Stomach (tissue), 9 donors: ENCODE measurements around the gene SH3BGRL. TPM values are rescaled to one million over a fixed set of nuclear protein-coding genes. Genes with fewer than 3 reads are reported as not detected.
A peak's percentile ranks its signal among the peaks of the same experiment; 100 is the strongest.

Source experiments
- DNase-seq, 2 donors: peaks; one replicate each; pipeline versions ENCODE4 v3.0.0 to v3.0.0-alpha.2; 2013 to 2019
- H3K27ac ChIP-seq, 5 donors: fragments of 200-600 bp in 4 of 5; sonication (generic) in 4 of 5; one replicate each; pipeline ENCODE4 v1.5.1; 2013 to 2019; ENCODE audit warnings: mild to moderate bottlenecking in 1 of 5, moderate library complexity in 1 of 5
- H3K27me3 ChIP-seq, 3 donors: fragments of 200-600 bp; sonication (generic); one replicate each; pipeline ENCODE4 v1.5.1; 2017 to 2019; ENCODE audit warnings: mixed run types in 1 of 3
- H3K36me3 ChIP-seq, 4 donors: fragments of 200-600 bp; sonication (generic); 1 replicate in 3 of 4; 2 replicates in 1 of 4; pipeline ENCODE4 v1.5.1; 2016 to 2019
- H3K4me1 ChIP-seq, 4 donors: fragments of 200-600 bp; sonication (generic); one replicate each; pipeline ENCODE4 v1.5.1; 2016 to 2019
- H3K4me3 ChIP-seq, 4 donors: fragments of 200-600 bp; sonication (generic) in 3 of 4; one replicate each; pipeline ENCODE4 v1.5.1; 2016 to 2019; ENCODE audit warnings: mild to moderate bottlenecking in 1 of 4
- H3K9me3 ChIP-seq, 4 donors: fragments of 200-600 bp; sonication (generic); one replicate each; pipeline ENCODE4 v1.5.1; 2016 to 2019
- EP300 ChIP-seq: sonication (generic); formaldehyde crosslinking; IDR thresholded peaks from one replicate; pipeline ENCODE4 v1.6.1; 2017; ENCODE audit warnings: antibody characterized with exemption
- POLR2A ChIP-seq, 4 donors: fragments of 450-650 bp; IDR thresholded peaks; one replicate each; pipeline ENCODE4 v1.6.1; 2016; ENCODE audit warnings: antibody characterized with exemption in 4 of 4, control low read depth in 2 of 4, mild to moderate bottlenecking in 1 of 4, moderate library complexity in 1 of 4
- POLR2AphosphoS5 ChIP-seq, 3 donors: sonication (generic); formaldehyde crosslinking; IDR thresholded peaks; one replicate each; pipeline ENCODE4 v1.6.1; 2016; ENCODE audit warnings: antibody characterized with exemption in 3 of 3
- WGBS, 5 donors: extraction: QIAGEN DNeasy Blood & Tissue Kit in 3 of 5; methylation state at CpG; one replicate each; pipeline versions ENCODE4 v1.1.5 to v1.1.7; 2013 to 2018; 5-methylcytosine and 5-hydroxymethylcytosine counted together
- intact Hi-C: fragments of 100-400 bp; cut with DNase I; formaldehyde crosslinking; loops from one replicate; pipeline ENCODE4 v1.15.1; 2023; ENCODE audit warnings: low total_unique reads
- polyA plus RNA-seq, 3 donors: library from polyadenylated mRNA; stranded (reverse); fragments of 200-250 nt; gene quantifications; one replicate each; pipeline ENCODE4 v1.2.3, GENCODE V29; 2013
- total RNA-seq, 5 donors: library from RNA; depleted of rRNA; stranded (reverse); fragments of >200 nt; gene quantifications; one replicate each; pipeline versions ENCODE4 v1.1.0 to v1.2.3, GENCODE V29; 2014 to 2016
- TF ChIP-seq, protein P1 (sequence below), 7 experiments: fragments of 450-650 bp in 4 of 7; fragments of 200-600 bp in 3 of 7; sonication (generic) in 3 of 7; IDR thresholded peaks; one replicate each; pipeline ENCODE4 v1.5.1; 2016 to 2019; ENCODE audit warnings: antibody characterized with exemption in 7 of 7, control low read depth in 2 of 7, mild to moderate bottlenecking in 1 of 7
- donor health status: healthy with polysubstance abuse.
- donor health status: Bipolar disorder and iron deficiency.
- donor health status: healthy.

SH3BGRL gene
- total and polyA plus RNA-seq, 8 donors: 37.1 to 379 (median 110) TPM

- no peaks in the 10 kb centered on the region for H3K27me3 ChIP-seq
- no peaks in the 10 kb centered on the region for H3K9me3 ChIP-seq
- TF ChIP-seq, protein P1, sequence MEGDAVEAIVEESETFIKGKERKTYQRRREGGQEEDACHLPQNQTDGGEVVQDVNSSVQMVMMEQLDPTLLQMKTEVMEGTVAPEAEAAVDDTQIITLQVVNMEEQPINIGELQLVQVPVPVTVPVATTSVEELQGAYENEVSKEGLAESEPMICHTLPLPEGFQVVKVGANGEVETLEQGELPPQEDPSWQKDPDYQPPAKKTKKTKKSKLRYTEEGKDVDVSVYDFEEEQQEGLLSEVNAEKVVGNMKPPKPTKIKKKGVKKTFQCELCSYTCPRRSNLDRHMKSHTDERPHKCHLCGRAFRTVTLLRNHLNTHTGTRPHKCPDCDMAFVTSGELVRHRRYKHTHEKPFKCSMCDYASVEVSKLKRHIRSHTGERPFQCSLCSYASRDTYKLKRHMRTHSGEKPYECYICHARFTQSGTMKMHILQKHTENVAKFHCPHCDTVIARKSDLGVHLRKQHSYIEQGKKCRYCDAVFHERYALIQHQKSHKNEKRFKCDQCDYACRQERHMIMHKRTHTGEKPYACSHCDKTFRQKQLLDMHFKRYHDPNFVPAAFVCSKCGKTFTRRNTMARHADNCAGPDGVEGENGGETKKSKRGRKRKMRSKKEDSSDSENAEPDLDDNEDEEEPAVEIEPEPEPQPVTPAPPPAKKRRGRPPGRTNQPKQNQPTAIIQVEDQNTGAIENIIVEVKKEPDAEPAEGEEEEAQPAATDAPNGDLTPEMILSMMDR (IDR thresholded peaks at IDR 0.05): peak in 4 of 7 experiments; percentile 30 to 59 (median 38)
- TF ChIP-seq POLR2A (IDR thresholded peaks at IDR 0.05) (no peak), EP300 (no peak), POLR2AphosphoS5 (IDR thresholded peaks at IDR 0.05) (no peak)
- no peaks in the 10 kb centered on the region for H3K36me3 ChIP-seq
- no peaks in the 10 kb centered on the region for H3K4me1 ChIP-seq
- peak; percentile 57 to 68 for DNase-seq
- intact Hi-C loops: no loop called here
- 8 to 22% (median 12%) methylated on average over 5 of the region's 5 CpGs for WGBS, 5 donors
- H3K4me3 ChIP-seq: no peak overlapping the region
- no peak overlapping the region for H3K27ac ChIP-seq
These were observed 6.2 kb upstream of the SH3BGRL start for GRCh38 chrX:81195712-81196111.

- Histone ChIP-seq H3K9me3 (no peaks in the 10 kb centered on the region), H3K4me1 (peaks cover 0 to 5% (median under 1%) of the 10 kb centered on the region in 4 donors), H3K4me3 (peak overlapping the region; percentile 51 to 59 (median 56)), H3K27ac (peak overlapping the region in 4 of 5 donors; percentile 79 to 87 (median 82)), H3K27me3 (no peaks in the 10 kb centered on the region), H3K36me3 (no peaks in the 10 kb centered on the region)
- intact Hi-C loops: no loop called here
- WGBS, 5 donors: 25 to 60% (median 45%) methylated on average over 1 of the region's 1 CpG
- peak in 1 of 2 donors; percentile 7 for DNase-seq
- TF ChIP-seq POLR2A (IDR thresholded peaks at IDR 0.05): no peak
- no peak for TF ChIP-seq POLR2AphosphoS5 (IDR thresholded peaks at IDR 0.05)
- TF ChIP-seq, protein P1 (IDR thresholded peaks at IDR 0.05): no peak
- no peak for TF ChIP-seq EP300
These were observed 831 bp upstream of the SH3BGRL start for GRCh38 chrX:81201071-81201470.

- WGBS, 5 donors: 0 to 29% (median 2%) methylated on average over 8 of the region's 8 CpGs
- no peaks in the 10 kb centered on the region for H3K9me3 ChIP-seq
- H3K4me1 ChIP-seq: peaks cover 0 to 9% (median 3%) of the 10 kb centered on the region in 4 donors
- H3K27ac ChIP-seq: peak overlapping the region; percentile 76 to 87 (median 81)
- TF ChIP-seq, protein P1 (IDR thresholded peaks at IDR 0.05): no peak
- TF ChIP-seq POLR2AphosphoS5 (IDR thresholded peaks at IDR 0.05): no peak
- TF ChIP-seq POLR2A (IDR thresholded peaks at IDR 0.05): no peak
- TF ChIP-seq EP300: no peak
- H3K27me3 ChIP-seq: no peaks in the 10 kb centered on the region
- intact Hi-C loops: no loop called here
- peak overlapping the region; percentile 51 to 59 (median 56) for H3K4me3 ChIP-seq
- DNase-seq: peak in 1 of 2 donors; percentile 43
- H3K36me3 ChIP-seq: no peaks in the 10 kb centered on the region
These were observed 536 bp downstream of the SH3BGRL start for GRCh38 chrX:81202456-81202819.

GRCh38 chrX:81202943-81203342 lies 1.0 kb downstream of the SH3BGRL start:
- WGBS, 5 donors: 0 to 48% (median 5%) methylated on average over 1 of the region's 1 CpG
- intact Hi-C loops: no loop called here
- Histone ChIP-seq H3K9me3 (no peaks in the 10 kb centered on the region), H3K27me3 (no peaks in the 10 kb centered on the region), H3K36me3 (no peaks in the 10 kb centered on the region), H3K4me1 (peaks cover 0 to 9% (median 3%) of the 10 kb centered on the region in 4 donors), H3K27ac (peak overlapping the region in 4 of 5 donors; percentile 79 to 87 (median 82)), H3K4me3 (peak overlapping the region; percentile 51 to 59 (median 56))
- peak in 1 of 2 donors; percentile 3 for DNase-seq
- no peak for TF ChIP-seq POLR2AphosphoS5 (IDR thresholded peaks at IDR 0.05)
- no peak for TF ChIP-seq POLR2A (IDR thresholded peaks at IDR 0.05)
- TF ChIP-seq EP300: no peak
- TF ChIP-seq, protein P1 (IDR thresholded peaks at IDR 0.05): no peak
